GM19452 (cell line): Measurements from ENCODE around the gene DMD.

ENCODE experiments used
- ATAC-seq: cut with Tn5 transposase; IDR thresholded peaks from one replicate; pipeline ENCODE4 v1.9.1; 2021; ENCODE audit not compliant: unreplicated experiment

DMD gene

DNA sequence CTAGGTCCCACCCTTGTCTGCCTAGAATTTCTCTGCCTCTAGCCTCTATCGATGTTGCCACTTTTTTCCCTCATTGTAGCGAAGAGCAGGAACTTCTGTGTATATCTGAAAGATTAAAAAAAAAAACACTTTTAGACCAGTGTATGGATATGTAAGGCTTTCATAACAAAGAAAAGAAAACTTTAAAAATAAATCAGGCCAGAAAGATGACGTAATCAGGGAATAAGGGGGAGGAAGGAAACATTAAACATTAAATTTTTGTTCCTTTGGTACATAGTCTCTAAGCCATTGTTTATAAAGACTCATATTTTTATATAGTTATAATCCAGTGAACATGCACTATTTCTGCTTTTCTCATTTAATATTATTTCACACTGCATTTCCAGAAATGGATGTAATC lies 2113.3 kb downstream of the DMD start:
- ATAC-seq: no peak

DNA sequence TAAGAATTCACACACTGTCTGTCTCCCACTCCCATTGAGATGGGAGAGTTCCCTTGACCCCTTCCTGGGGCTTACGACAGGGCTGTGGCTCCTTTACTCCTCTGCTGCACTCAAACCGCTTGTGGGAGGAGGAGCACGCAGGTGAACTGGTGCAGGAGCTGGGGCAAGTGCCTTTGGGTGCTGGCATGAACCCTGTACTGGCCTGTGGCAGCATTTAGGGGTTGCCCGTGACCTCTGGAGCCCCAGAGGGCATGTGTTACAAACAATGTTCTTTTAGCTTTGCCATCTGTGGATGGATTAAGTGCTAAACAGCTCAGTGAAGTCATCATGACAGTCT lies 2117.7 kb downstream of the DMD start:
- ATAC-seq: no peak

DNA sequence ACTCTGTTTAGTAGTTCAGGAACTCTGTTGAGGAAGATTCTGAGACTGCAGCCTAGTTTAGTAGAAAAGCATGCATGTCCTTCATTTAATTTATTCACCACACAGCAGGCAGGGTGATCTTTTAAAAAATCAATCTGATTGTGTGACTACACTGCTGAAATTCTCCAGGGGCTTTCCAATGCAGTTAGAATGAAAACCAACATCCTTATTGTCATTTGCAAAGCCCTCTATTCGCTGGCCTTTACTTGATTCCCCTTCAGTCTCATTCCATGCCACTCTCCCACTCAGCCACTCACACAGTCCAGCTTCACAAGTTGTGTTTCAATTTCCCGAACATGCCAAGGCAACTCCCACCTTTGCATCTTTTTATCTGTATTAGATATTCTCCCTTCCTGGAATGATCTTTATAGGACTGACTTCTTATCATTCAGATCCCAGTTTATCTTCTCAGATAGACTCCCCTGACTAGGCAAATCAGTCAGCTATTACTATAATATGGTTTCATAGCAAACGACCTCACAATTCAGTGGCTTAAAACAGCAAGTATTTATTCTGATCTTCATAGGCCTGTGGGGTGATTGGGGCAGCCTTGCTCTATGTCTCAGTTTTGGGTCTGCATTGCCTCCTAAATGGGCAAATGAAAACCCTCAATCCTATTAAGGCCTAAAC lies 2118.2 kb downstream of the DMD start:
- no peak for ATAC-seq

DNA sequence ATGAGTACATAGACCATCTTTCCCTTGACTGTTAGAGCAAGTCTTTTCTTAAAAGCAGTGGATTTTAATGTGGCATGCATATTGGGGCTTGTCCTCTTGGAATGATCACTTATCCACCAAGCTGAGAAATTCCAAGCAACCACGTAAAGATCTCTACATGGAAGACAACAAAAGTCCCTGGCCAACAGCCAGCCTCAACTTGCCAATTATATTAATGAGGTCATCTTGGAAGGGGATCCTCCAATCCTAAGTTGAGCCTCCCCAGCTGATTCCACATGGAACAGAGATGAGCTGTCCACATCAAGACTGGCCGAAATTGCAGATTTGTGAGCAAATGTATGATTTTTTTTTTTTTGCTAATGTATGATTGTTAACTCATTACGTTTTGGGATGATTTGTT lies 2118.9 kb downstream of the DMD start:
- no peak for ATAC-seq

DNA sequence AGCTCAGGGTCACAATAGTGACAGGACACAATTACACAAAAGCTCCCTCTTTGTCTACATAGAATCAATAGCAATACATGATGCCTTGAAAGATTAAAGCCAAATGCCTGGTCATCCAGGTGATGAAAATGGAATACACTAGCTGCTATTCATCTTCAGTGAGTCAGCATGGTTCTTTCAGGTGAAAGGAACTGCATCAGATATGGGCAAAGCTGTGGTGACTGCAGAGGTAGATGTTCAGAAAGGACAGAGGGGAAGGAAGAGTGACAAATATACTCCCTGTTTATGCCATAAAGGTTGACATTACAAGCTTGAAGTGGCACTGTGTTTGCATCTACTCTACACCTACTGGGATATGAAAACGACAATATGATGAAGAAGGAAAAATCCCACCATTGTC lies 2119.5 kb downstream of the DMD start:
- no peak for ATAC-seq

DNA sequence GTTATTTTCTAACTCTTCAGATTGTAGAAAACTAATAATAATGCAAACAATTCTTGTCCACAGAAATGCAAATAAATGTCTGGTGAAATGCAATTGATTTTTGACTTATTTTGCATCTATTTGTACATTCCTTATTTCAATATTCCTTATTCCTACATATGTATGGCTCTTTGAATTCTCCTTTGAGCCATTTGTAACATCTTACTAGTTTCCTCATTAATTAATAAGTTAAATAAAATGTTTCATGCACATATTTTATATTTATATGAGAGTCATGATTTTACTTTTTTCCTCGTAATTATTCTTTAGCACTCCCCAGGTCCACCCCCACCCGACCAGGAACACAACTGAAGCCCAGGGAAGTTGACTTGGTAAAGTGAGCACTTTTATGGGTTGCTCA lies 2136.8 kb downstream of the DMD start:
- ATAC-seq: no peak

DNA sequence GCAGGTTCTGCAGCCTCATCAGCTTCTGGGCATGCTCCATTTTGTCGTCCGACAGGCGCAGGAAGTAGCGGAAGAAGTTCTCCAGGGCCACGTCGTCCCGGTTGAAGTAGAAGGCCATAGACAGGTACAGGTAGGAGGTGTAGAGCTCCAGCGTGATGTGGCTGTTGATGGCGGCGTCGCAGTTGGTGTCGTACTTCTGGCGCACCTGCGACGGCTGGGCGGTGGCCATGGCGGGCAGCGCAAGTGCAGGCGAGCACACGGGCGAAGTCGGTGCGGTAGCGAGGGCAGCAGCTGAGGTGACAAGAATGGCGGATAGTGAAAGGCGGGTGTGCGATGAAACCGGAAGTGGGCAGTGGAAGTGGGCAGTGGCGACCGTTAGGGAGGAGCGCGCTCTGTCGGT lies 2139.6 kb downstream of the DMD start, which contains the start of gene FTHL17:
Gene FTHL17, minus strand, starts transcription at position 317 of the 400 bp plus-strand sequence. Its CDS starts 88 bp downstream, at position 229.
- no peak for ATAC-seq

DNA sequence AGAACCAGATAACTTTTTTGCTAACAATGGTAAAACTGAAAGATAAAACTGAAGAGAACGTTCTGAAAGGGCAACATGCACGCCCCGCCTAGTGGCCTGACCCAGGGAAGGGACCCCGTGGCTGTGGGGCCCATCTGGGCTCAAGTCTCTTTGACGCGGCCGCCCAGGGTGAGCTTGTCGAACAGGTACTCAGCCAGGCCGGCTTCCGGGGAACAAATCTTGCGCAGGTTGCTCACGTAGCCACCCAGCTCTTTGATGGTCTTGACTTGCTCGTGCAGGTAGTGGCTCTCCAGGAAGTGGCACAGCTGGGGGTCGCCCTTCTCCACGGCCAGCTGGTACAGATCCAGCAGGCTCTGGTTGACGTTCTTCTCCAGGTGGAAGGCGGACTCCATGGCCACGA lies 2140.1 kb downstream of the DMD start:
- no peak for ATAC-seq

DNA sequence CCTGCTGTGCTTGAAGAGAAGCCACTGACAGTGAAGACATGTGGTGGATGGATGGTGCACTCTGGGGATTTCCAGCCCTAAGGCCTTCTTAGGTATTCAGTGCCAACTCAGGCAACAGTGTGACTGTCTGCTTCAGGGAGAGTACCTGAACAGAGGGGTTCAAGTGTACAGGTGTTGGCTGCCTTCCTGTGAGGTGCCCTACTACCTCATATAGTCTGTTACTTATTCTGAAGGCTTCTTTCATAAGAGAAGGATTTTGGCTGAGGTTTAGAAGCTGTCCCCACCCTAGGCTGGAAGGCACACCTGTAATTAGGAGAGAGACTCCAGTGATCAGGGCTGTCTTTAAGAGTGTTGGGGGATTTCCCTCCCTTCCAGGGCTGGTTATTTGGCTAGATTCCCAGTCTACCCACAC lies 2141.3 kb downstream of the DMD start:
- ATAC-seq: peak; percentile 68
